Measurements from ENCODE around the gene MFSD12. TPM values are rescaled to one million over a fixed set of nuclear protein-coding genes. Genes with fewer than 3 reads are reported as not detected.
"Not testable (repeated sequence)": the region's sequence is repeated elsewhere in the genome, so short reads cannot be mapped to it uniquely, and the experiment has no call there.

The MFSD12 gene
- total RNA-seq, 1 donor from 2014 or later, result 23.6 TPM

DNA sequence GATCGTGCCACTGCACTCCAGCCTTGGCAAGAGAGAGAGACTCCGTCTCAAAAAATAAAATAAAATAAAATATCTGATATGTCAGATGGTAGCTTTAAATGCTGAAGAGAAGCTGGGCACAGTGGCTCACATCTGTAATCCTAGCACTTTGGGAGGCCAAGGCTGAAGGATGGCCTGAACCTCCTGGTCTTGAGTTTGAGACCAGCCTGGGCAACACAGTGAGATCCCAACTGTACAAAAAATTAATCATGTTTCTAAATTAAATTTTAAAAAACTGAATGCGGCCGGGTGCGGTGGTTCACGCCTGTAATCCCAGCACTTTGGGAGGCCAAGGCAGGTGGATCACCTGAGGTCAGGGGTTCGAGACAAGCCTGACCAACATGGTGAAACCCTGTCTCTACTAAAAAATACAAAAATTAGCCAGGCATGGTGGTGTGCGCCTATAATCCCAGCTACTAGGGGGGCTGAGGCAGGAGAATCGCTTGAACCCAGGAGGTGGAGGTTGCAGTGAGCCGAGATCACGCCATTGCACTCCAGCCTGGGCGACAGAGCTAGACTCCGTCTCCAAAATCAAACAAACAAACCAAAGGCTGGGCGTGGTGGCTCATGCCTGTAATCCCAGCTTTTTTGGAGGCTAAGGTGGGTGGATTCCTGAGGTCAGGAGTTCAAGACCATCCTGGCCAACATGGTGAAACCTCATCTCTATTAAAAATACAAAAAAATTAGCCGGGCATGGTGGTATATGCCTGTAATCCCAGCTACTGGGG lies 26.8 kb upstream of the MFSD12 start:
- DNase-seq, result not testable (repeated sequence)

DNA sequence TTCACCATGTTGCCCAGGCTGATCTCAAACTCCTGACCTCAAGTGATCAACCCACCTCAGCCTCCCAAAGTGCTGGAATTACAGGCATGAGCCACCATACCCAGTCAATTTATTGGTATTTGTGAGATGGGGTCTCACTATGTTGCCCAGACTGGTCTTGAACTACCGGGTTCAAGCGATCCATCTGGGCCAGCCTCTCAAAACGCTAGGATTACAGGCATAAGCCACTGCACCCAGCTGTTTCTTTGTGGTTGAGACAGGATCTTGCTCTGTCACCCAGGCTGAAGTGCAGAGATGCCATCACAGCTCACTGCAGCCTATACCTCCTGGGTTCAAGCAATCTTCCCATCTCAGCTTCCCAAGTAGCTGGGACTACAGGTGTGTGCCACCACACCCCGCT lies 24.4 kb upstream of the MFSD12 start:
- DNase-seq, result not testable (repeated sequence)

- DNase-seq, result peak; percentile 23
These were observed 23.0 kb upstream of the MFSD12 start for GRCh38 chr19:3580156-3580934.

- DNase-seq, result no peak
These were observed 21.0 kb upstream of the MFSD12 start for GRCh38 chr19:3578390-3578789.

DNA sequence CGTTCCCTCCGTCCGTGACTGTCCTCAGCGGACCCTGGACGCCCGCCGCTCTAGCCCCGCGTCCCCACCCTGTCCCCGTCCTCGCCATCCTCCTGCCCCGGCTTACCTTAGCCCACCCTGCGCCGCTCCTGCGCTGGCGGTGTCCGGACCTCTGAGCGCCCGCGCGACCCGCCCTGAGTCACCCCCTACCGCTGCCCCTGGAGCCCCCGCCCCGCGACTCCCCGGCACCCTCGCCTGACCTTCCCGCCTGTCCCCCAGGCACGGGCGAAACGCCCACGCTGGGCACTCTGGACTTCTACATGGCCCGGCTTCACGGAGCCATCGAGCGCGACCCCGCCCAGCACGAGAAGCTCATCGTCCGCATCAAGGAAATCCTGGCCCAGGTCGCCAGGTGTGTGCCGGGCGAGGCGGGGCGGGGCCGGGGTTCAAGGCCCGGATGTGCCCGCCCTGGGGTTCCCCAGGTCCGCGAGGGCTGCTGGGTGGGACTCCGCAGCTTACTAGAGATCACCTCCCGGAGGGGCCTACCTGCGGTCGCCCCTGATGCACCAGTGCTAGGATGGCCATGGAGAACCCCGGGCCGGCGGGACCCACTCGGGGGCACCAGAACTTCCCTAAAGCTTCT lies 20.4 kb upstream of the MFSD12 start:
- no peak for DNase-seq

DNA sequence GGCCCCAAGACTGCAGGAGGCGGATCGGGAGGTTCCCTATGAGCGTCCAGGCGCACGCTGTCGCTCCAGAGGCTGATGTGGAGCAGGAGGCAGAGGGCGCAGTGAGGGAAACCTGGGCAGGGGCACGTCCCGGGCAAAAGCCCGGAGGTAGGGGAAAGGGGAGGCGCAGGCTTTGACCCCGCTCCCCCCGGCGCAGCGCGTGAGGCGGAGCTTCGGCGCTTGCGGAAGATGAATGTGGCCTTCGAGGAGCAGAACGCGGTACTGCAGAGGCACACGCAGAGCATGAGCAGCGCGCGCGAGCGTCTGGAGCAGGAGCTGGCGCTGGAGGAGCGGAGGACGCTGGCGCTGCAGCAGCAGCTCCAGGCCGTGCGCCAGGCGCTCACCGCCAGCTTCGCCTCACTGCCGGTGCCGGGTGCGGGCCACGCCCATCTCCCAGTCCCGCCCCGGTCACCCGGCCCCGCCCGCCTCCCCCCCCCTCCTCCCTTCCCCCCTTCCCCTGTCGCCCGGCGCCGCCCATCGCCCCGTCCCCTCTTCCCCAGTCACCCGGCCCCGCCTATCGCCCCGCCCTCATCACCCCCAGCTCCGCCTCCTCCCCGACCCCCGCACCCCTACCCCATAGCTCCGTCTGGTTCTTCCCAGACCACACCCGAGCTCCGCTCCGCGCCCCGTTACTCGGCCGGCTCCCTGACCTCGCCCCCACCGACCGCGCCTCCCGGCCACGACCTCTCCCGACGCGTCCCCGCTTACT lies 19.5 kb upstream of the MFSD12 start:
- DNase-seq, result peak; percentile 28

- no peak for DNase-seq
These were observed 18.7 kb upstream of the MFSD12 start for GRCh38 chr19:3575949-3576673.

- DNase-seq, result no peak
These were observed 17.9 kb upstream of the MFSD12 start for GRCh38 chr19:3575260-3575741.

- DNase-seq, result peak; percentile 59
These were observed 16.7 kb upstream of the MFSD12 start for GRCh38 chr19:3573858-3574637.

GRCh38 chr19:3573162-3573857 lies 15.9 kb upstream of the MFSD12 start:
- no peak for DNase-seq

- DNase-seq, result no peak
These were observed 15.4 kb upstream of the MFSD12 start, which contains the start of gene HMG20B for GRCh38 chr19:3572855-3573161. TSS of gene HMG20B (plus strand) at chr19:3572944. CDS start at chr19:3573310, 366 bp downstream.

DNA sequence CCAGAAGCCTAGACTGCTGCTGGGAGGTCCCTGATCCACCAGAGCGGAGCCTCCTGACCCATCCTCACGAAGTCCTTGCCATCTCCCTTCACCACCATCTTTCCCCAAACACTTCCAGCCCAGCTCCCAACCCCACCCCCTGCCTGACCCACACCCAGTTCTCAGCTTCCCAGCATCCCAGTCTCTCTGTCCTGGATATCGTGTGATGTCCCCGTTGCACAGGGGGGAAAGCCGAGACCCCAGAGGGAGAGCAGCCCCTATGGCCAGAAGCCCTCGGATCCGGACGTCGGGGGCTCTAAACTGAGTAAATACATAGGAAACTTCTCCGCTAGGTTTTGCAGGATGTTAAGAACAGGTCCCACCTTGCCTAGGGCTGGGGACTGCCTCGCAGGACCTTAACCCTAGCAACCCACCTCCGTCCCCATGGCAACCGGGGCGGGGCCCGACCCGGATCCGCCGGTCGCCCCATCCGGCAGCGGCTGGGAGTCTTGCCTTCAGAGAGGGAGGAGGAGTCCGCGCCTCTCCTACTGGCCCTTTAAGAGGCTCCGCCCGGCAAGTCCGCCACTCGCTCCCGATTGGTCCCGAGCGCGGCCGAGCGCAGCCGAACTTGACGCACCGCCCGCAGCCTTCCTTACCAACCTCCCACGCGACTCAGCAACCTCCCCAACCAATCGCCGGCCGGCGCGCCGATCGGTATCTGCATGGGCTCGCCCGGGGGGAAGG lies 14.9 kb upstream of the MFSD12 start:
- DNase-seq, result peak; percentile 99

- DNase-seq, result peak; percentile 20
These were observed 13.2 kb upstream of the MFSD12 start for GRCh38 chr19:3570606-3571011.

DNA sequence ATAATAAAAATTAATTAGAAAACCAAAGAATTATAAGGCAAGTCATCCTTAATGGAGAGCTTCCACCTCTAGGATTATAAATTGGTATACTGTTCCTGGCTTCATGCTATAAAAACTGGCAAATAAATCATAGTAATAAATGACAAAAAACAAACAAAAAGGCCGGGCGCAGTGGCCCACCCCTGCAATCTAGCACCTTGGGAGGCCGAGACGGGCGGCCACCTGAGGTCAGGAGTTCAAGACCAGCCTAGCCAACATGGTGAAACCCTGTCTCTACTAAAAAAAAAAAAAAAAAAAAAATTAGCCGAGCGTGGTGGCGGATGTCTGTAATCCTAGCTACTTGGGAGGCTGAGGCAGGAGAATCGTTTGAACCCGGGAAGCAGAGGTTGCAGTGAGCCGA lies 12.7 kb upstream of the MFSD12 start:
- not testable (repeated sequence) for DNase-seq

GRCh38 chr19:3565139-3565538 lies 7.8 kb upstream of the MFSD12 start:
- DNase-seq, result no peak

DNA sequence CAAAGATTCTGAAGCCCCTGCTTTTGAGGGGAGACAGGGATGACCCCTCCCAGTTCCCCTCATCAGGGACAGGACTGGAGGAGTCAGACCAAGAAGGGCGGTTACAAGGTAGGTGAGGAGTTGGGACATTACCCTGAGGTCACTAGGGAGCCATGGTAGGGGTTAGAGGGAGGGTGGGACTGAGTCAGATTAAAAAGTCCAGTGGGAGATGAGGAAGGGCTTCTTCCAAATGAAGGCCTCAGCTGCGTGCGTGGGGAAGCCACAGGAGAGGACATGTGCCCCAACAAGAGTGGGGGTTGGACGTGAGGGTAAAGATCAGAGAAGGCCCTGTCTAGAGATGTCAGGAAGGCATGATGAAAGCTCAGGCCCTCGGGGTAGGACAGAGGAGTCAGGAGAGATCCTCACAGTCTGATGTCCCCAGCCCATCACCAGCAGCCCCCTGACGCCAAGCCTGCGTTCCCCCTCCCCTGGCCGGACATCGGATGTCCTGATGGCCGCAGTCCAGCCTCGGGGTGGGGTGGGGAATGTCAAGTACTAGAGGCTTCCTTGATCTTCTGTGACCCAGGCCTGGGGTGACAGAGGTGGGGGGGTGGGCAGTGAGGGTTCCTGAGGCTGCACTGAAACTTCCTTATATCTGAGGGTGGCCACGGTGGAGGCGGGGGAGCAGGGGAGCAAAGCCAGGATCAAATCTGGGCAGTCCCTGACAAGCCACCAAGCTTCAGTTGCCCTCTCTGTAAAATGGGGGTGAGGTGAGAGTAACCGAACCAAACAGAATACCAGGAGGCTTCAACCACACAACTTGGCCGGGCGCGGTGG lies 6.5 kb upstream of the MFSD12 start:
- DNase-seq, result no peak

GRCh38 chr19:3556978-3557460 lies 367 bp downstream of the MFSD12 start:
- DNase-seq, result no peak

DNA sequence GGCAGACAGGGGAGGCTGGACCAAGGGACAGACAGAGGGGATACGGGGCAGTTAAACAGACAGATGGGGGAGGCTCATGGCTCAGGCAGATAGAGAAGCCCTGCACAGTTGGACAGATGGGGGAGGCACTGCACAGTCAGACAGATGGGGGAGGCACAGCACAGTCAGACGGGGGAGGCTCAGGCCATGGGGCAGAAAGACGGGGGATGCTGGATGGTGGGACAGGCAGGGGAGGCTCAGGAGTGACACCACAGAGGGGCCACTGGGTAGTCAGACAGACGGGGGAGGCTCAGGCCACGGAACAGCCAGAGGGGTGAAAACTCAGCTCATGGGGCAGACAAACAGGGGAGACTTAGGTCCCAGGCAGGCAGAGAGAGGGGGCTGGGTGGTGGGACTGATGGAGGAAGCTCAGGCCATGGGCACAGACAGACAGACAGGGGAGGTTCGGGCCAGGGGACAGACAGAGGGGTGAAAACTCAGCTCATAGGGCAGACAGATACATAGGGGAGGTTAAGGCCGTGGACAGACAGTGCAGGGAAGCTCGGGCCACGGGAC lies 886 bp downstream of the MFSD12 start:
- DNase-seq, result no peak
